ENCODE measurements around the gene NDUFB10.

Gene NDUFB10

DNA sequence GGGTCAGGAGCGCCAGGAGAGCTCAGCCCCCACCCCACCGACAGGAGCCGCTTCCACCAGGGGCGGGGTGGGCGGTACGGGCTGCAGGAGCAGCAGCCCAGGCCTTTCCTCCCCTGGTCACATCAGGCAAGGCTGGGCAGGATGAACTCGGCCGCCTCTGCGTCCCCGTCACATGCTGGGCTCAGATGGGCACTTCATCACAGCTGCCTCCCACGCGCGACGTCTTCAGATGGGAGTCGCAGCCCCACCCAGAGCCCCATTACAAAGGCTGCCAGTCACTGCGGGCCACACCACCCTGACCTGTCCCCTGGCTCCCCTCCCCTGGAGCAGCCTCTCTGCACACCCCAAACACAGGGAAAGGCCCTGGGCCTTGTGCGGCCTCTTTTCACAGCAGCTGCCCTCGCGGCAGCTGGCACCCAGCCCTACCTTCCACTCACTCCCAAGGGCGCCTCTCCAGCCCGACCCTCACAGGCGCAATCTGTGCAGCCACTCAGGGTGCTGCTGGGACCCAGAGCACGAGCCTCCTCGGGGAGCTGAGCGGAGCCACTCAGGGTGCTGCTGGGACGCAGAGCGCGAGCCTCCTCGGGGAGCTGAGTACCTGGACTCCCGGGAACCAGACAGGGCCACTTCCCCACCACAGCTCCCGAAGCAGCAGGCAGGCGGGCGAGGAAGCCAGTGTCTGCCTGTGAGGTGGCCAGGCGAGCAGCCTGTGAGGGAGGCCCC is 45.6 kb downstream of the NDUFB10 start:
- DNase-seq = no peak

DNA sequence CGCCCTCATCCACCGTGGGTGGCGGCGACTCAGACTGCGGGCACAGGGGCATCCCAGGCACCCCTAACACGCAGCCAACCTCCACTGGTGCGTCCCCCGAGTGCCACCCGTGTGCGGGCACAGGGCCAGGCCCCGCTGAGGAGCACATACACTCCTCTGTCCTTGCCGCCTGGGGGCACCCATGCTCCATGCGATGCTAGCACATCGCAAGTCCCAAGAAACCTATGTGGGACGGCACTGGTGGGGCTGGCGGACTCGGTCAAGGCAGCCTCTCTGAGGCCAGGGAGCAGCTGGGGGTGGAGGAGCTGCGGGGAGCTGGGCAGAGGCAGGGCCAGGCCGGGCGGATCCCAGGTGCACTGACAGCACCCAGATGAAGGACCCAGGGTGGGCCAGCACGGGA is 46.3 kb downstream of the NDUFB10 start:
- no peak for DNase-seq

DNA sequence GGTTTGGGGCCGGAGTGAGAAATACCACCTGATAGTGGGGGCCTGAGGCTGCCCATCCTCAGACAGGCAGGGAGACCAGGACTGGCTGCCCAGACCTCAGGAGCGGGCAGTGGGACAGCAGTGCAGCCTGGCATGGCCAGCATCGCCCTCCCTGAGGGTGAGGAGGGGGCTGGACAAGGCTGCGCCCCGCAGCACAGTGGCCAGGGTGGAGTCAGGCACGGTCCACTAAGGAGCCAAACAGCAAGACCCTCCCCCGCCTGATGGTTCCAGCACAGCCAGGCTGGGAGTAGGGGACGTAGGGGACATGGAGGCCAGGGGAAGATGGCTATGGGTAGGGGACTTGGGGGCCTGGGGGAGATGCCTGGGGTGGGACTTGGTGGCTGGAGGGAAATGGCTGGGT is 47.0 kb downstream of the NDUFB10 start:
- DNase-seq = no peak

DNA sequence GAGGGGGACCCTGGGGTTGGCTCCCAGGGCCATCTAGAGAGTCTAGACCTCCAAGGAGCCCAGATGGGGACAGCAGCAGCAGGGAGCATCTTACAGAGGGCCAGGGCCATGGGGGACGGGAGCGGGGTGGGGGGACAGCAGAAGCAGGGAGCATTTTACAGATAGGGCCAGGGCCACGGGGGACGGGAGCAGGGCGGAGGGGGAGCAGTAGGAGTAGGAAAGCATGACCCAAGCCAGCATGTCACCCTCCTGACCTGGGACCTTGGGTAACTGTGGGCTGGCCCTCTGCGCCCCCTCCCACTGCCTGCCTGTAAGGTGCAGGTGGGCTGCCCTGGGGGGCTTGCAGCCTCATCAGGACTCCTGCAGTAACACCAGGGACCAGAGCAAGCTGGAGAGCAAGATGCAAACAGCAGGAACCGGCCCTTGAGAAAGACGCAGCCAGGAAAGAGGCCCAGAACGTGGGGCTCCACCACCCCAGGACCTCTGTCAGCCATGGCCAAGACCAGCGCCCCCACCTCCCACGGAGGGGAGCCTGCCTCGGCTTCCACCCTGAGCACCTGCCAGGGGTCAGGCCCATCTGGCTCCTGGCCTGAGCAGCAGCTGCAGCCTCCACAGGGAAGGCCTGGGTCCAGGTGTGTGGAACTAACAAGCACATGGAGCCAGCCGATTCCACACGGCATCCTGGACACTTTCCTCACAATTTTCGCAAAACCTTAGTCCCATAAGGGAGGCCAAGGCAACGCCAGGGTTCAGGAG is 47.9 kb downstream of the NDUFB10 start:
- no peak for DNase-seq

DNA sequence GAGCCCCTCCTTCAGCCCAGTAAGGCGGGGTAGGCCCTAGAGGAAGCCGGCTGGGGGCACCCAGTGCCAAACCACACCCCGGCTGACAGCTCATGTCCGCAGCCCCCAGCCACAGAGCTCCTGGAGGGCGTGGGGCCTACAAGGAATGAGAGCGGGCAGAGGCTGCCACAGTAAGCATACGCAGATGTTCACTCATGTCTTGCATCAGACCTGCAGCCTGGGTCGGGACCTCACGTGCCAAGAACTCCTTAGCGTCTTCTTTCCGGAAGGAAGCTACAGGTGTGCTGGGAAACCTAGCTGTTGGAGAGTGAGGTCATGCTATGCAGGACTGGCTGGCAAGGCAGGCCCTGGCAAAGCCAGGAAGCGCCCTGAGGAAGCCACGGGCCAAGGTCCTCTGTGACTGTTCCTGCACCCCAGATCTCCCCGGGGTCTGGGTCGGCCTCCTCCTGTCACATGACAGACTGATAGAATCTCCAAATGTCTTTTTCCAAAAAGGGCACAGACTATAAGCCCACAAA is 48.7 kb downstream of the NDUFB10 start:
- DNase-seq = no peak

DNA sequence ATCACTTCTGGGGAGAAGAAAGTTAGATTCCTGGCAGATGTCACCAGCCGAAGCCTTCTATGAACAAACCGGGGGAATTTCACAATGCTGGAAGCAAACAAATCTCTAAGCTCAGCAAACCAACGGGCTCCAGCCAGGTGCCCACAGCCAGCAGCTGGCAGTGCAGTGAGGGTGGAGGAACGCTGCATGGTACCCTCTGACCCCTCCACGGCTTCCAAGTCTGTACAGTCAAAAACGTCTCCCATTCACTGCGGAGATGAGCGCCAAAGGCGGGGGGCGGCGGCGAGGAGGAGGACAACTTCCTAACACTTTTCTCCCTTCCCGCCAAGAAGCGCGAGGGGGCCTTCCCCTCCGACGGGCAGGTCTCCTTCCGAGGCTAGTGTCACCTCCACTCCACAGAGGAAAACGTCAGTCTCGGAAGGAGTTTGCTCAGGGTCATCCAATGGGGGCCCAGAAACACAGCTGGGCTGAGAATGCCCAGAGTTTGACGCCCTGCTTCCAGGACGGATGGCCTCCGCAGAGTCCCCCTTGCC is 49.4 kb downstream of the NDUFB10 start:
- DNase-seq = no peak

DNA sequence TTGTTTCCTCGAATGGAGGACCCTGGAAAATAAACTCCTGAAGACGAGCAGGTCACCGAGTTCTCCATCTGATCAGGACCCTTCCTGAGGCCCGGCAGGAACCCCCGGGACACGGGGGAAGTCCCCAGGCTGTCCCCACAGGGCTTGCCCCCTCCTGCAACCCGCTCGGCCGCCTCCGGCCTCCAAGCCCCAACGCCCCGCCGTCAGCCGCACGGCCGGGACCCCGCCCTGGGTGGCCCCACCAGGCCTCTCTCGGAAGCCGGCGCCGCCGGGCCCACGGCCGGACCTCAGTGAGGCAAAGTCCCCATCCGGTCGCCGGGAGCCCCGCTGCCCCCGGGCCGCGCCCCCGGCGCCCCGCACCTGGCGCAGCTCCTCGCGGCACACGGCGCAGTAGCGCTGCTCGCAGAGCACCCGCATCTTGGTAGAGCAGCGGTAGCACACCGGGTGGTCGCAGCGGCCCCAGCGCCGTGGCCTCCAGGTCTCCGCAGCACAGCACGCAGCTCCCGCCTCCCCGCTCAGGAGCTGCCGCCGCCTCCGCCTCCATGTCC is 49.9 kb downstream of the NDUFB10 start:
- no peak for DNase-seq

DNA sequence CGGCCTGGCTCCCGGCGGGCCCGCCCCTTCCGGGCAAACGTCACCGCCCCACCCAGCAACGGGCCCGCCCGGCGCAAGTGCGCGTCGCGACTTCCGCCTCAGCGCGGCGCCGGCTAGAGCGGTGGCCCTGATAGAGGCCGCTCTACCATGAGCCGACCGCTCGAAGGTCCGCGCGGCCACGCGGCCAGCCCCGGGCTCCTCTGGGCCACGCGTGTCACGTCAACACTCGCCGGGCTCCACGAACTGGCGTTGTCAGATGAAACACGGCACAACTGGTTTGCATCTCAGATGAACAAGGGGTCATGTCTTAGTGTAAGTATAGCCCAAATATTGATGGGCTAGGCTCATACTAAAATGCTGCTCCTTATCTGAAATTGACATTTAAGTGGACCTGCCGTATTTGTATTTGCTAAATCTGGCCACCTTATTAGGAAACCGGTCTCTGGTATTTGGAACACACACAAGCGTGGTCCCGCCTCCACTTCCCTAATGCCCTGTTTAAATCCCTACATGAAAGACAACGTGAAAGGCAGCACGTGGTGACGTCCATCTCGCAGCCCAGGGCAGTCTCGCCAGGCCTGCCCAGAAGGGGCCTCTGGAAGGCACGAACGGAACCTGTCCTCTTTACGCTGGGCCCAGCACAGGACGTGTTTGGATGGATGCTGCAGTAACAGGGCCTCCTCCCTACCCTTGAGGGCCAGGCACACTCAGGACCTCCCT is 50.6 kb downstream of the NDUFB10 start, which contains the start of gene ZNF598:
ZNF598 (minus strand) TSS at position 31 of the 720 bp plus-strand sequence.
- peak; percentile 94 for DNase-seq
